HG03342 (cell line): Measurements from ENCODE around the gene CUBN.
"Not testable (repeated sequence)": the region's sequence is repeated elsewhere in the genome, so short reads cannot be mapped to it uniquely, and the experiment has no call there.

Source experiments
- ATAC-seq: cut with Tn5 transposase; IDR thresholded peaks from one replicate; pipeline ENCODE4 v1.9.1; 2021; ENCODE audit warnings: mild to moderate bottlenecking, moderate library complexity; ENCODE audit not compliant: unreplicated experiment

The CUBN gene

GRCh38 chr10:16832351-16833080 is 297.1 kb downstream of the CUBN start:
- ATAC-seq = no peak

- ATAC-seq = no peak
Observed at GRCh38 chr10:16828701-16829175, 300.9 kb downstream of the CUBN start.

- ATAC-seq = peak; percentile 86
Observed at GRCh38 chr10:16828114-16828568, 301.5 kb downstream of the CUBN start.

DNA sequence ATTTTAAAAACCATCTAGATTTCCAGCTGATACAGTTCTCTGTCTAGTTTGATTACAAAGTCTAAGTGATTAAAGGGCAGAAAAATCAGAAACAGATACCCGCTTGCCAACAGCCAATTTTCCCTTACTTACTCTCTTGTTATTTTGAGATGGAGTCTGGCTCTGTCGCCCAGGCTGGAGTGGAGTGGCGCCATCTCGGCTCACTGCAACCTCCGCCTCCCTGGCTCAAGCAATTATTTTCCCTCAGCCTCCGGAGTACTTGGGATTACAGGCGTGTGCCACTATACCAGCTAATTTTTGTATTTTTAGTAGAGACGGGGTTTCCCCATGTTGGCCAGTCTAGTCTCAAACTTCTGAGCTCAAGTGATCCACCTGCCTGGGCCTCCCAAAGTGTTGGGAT is 302.1 kb downstream of the CUBN start:
- ATAC-seq = not testable (repeated sequence)

DNA sequence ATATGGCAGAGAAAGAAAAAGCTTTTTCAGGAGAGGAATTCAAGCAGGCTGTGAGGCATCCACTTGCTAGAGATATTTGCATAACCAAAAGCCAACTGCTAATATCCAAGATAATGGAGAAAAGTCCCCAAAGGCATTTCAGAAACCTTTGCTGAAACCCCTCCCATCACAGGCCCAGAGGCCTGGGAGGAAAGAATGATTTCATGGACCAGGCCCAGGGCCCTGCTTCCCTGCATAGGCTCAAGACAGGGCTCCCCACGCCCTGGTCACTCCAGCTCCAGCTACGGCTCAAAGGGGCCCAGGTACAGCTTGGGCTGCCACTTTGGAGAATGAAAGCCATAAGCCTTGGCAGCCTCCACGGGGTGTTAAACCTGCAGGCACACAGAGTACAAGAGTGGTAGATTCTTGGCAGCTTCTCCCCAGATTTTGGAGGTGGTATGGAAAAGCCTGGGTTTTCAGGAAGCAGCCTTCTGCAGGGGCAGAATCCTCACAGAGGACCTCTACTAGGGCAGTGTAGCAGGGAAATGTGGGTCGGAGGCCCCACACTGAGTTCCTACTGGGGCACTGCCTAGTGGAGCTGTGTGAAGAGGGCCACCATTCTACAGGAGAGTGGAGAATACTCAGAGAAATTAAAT is 306.8 kb downstream of the CUBN start:
- no peak for ATAC-seq

DNA sequence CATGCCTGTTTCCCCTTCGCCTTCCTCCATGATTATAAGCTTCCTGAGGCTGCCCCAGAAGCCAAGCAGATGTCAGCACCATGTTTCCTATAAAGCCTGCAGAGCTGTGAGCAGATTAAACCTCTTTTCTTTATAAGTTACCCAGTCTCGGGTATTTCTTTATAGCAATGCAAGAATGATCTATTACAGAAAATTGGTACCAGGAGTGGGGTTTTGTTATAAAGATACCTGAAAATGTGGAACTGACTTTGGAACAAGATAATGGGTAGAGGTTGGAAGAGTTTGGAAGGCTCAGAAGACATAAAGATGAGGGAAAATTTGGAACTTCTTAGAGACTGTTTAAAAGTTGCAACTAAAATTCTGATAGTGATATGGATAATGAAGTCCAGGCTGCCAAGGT is 307.6 kb downstream of the CUBN start:
- ATAC-seq = no peak

- no peak for ATAC-seq
Observed at GRCh38 chr10:16820421-16820820, 309.2 kb downstream of the CUBN start.

DNA sequence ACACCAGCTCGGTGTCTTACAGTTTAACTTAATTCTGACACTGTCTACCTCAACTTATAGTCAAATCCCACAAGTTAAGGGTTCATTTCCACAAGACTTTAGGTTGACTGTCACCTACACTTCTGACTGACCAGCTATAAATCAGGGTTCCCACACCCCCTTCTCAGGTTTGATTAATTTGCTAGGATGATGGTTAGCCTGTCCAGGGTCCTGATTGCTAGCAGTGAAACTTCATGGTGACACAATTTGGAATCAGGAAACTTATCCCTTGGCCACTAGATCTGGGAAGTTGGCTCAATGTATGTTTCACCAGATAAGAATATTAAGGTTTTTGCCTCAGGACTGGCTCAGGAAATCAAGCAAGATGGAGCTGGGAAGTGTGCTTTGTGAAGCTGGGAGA is 309.6 kb downstream of the CUBN start:
- no peak for ATAC-seq

- no peak for ATAC-seq
Observed at GRCh38 chr10:16819436-16819835, 310.2 kb downstream of the CUBN start.

DNA sequence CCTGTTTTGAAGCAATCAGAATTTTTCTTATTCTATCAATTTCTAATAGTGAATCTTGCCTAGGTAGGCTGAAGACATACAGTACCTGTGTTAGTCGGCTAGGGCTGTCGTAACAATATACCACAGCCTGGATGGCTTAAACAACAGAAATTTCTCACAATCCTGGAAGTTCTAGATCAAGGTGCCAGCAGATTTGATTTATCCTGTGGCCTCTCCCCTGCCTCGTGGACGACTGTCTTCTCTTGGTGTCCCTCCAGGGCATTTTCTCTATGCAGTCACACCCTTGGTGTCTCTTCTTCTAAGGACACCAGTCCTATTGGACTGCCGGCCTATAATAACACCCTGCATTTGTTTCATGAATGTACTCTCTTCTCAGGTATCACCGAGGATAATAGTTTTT is 310.6 kb downstream of the CUBN start:
- ATAC-seq = no peak

DNA sequence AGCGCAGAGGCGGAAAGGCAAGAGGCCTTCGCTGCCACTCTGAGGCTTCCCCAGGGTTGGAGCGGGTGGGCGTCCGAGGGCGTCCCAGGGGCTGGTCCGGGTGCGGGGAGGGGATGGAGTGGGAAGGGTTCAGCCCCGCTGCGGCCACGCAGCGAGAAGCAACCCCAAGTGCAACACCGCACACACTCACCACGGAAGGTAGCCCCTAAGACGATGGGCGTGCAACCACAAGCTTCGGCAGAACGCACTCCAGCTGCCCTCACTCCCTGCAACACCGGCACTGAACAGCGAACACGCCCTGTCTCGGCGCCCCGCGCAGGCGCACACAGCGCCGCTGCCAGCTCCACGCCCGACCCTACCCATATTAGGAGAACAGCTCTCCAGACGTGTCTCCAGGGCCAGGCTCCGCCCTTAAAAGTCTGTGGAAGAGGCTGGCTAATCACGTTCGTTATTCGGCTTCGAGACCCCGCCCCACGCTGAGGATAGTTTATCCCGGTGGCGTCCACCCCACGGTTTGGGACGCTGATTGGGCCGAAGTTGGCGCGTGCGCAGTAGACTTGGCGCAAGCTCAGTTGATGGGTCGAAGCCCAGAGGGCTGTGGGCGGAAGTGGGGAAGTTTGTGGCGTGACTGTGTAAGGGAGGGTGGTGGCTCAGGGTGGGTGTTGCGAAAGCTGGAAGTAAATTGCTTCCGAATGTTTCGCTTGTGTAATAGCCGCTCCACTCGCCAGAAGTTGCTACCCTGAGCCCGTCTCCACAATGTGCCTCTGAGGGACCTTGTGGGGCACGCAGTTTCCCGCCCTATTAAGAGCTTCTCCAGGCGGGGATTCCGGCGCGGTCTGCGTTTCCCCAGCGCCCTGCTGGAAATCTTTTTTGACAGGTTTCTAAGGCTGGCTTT is 312.2 kb downstream of the CUBN start, which contains the start of gene RSU1:
RSU1 (minus strand) TSS at position 300 of the 895 bp plus-strand sequence. CDS start 343 bp downstream, outside the sequence.
- peak; percentile 98 for ATAC-seq

DNA sequence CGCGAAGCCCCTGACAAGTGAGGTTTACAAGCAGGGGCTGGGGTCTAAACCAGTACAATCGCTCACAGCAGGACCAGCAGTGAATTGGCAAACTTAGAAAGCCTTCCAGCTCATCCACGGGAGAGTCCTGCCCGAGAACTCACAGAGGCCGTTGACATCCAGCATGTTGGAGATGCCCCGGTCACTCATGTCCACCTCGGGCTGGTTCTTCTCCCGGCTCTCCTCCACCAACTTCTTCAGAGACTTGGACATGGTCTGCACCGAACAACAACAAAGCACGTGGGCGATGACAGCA is 312.8 kb downstream of the CUBN start:
- no peak for ATAC-seq

DNA sequence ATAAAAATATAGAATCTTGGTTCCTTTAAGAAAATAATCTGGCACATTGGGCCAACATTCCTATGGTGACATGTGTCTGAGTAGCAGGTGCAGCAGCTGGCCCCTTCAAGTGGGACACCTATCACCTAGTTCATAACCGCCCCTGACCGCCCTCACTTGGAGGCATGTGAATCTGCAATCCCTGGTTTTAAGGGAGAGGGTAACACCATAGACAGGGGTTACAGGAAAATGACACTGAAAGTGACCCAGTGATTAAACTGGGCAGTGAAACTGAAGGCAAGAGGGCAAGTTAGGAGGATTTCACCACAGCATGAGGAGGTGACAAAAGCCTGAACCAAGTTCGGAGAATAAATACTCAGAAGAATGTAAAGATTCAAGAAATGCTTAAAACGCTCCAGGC is 313.4 kb downstream of the CUBN start:
- ATAC-seq = no peak

DNA sequence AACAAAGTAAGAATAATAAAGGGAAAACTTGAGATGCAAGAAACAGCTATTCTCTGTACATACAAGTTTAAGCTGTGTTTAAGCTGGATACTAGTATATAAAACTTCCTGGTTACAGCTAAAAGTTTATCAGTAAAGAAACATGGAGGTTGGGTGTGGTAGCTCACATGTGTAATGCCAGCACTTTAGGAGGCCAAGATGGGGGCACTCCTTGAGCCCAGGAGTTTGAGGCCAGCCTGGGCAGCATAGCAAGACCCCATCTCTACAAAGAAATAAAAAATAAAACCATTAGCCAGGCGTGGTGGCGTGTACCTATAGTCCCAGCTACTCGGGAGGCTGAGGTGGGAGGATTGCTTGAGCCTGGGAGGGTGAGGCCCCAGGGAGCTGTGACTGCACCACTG is 315.6 kb downstream of the CUBN start:
- ATAC-seq = no peak

- no peak for ATAC-seq
Observed at GRCh38 chr10:16812676-16813075, 316.9 kb downstream of the CUBN start.

- ATAC-seq = no peak
Observed at GRCh38 chr10:16811765-16812164, 317.8 kb downstream of the CUBN start.

GRCh38 chr10:16811292-16811691 is 318.3 kb downstream of the CUBN start:
- no peak for ATAC-seq

GRCh38 chr10:16809074-16809718 is 320.4 kb downstream of the CUBN start:
- peak; percentile 88 for ATAC-seq

DNA sequence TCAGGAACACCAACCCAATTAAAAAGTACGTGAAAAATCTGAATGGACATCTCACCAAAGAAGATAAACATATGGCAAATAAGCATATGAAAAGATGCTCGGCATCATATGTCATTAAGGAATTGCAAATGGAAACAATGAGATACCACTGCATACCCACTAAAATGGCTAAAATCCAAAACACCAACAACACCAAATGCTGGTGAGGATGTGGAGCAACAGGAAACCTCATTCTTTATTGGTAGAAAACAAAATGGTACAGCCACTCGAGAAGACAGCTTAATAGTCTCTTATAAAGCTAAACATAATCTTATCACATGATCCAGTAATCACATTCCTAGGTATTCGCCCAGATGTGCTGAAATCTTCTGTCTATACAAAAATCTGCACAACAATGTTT is 325.5 kb downstream of the CUBN start:
- no peak for ATAC-seq

DNA sequence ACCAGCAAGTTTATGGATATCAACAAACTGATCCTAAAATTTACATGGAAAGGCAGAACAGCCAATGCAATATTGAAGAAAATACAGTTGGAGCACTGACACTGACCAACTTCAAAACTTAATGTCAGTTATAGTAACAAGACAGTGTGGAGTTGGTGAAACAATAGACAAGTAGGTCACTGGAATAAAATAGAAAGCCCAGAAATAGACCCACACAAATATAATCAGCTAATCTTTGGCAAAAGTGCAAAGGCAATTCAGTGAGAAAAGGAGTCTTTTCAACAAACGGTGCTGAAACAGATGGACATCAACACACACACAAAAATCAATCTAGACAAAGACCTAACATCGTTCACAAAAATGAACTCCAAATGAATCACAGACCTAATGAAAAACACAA is 326.1 kb downstream of the CUBN start:
- ATAC-seq = no peak

GRCh38 chr10:16799621-16800020 is 330.0 kb downstream of the CUBN start:
- ATAC-seq = peak; percentile 86
